GM19395 (cell line): Measurements from ENCODE around the gene LYPD5.
"Not testable (repeated sequence)": the region's sequence is repeated elsewhere in the genome, so short reads cannot be mapped to it uniquely, and the experiment has no call there.

Source experiments
- ATAC-seq: cut with Tn5 transposase; IDR thresholded peaks from one replicate; pipeline ENCODE4 v1.9.1; 2021; ENCODE audit warnings: mild to moderate bottlenecking, moderate library complexity; ENCODE audit not compliant: unreplicated experiment

The LYPD5 gene, protein sequence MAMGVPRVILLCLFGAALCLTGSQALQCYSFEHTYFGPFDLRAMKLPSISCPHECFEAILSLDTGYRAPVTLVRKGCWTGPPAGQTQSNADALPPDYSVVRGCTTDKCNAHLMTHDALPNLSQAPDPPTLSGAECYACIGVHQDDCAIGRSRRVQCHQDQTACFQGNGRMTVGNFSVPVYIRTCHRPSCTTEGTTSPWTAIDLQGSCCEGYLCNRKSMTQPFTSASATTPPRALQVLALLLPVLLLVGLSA

DNA sequence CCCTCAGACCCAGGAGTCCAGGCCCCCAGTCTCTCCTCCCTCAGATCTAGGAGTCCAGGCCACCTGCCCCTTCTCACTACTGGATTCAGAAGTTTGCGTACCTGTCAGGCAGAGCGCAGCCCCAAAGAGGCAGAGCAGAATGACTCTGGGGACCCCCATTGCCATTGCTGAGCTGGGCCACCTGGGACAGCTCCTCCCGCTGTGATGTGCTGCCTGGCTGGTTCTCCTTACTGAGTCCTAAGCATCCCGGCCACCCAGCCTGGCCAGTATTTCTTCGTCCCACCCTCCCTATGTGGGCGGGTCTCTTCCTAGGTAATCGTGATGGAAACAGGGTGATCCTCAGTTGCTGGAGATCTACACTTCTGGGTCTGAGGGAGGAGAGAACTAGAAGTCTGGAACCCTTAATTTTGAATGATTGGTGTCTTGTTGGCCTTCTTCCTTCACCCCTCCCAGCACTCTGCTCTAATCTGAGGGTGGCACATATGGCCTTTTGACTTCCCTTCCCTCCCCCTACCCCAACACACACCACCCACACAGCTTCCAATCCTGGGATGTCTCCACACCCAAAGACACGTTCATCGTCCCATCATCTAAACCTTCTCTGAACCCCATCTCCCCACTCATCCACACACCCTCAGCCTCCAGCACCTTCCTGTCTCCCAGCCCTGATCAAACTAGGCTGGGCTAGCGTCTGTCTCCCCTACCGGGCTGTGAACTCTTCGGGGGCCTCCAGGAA lies at the start of gene LYPD5:
Gene LYPD5 (minus strand): TSS at position 232 of the 736 bp plus-strand sequence. CDS start 67 bp downstream, at position 165.
- ATAC-seq: no peak

DNA sequence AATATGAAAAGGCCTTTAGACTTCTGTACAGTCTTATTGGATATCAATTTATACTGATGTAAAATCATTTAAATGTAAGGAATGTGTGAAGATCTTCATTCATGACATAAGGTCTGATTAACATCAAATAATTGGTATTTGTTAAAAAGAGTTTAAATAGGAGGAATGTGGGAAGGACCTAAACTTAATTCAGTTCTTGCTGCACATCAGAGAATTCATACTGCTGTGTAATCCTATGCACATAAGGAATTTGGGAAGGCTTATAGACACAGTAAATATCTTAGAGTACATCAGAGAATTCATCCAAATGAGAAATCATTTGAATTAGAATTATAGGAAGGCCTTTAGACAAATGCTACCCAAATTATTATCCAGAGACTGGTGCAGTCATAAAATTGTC lies 46.6 kb upstream of the LYPD5 start:
- ATAC-seq: no peak

DNA sequence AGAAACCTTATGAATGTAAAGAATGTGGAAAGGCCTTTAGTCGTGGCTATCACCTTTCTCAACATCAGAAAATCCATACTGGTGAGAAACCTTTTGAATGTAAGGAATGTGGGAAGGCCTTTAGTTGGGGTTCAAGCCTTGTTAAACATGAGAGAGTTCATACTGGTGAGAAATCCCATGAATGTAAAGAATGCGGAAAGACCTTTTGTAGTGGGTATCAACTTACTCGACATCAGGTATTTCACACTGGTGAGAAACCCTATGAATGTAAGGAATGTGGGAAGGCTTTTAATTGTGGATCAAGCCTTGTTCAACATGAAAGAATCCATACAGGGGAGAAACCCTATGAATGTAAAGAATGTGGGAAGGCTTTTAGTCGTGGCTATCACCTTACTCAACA lies 45.6 kb upstream of the LYPD5 start:
- no peak for ATAC-seq

DNA sequence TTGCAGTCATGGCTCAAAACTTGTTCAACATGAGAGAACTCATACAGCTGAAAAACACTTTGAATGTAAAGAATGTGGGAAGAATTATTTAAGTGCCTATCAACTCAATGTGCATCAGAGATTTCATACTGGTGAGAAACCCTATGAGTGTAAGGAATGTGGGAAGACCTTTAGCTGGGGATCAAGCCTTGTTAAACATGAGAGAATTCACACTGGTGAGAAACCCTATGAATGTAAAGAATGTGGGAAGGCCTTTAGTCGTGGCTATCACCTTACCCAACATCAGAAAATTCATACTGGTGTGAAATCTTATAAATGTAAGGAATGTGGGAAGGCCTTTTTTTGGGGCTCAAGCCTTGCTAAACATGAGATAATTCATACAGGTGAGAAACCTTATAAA lies 45.0 kb upstream of the LYPD5 start:
- ATAC-seq: no peak

DNA sequence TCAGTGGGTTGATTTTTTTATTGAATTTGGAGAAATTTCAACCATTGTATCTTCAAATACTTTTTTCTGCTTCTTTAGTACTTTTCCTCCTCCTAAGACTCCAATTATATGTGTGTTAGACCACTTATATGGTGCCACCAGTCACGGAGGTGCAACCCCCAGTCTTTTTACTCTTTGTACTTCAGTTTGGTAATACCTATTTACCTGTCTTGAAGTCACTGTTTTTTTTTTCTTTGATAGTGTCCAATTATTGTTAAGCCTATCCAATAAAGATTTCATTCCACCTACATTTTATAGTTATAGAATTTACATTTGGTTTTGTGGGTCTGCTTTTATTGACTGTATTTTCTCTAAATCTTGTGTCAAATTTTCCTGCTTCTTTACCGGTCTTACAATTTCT lies 39.8 kb upstream of the LYPD5 start:
- no peak for ATAC-seq

DNA sequence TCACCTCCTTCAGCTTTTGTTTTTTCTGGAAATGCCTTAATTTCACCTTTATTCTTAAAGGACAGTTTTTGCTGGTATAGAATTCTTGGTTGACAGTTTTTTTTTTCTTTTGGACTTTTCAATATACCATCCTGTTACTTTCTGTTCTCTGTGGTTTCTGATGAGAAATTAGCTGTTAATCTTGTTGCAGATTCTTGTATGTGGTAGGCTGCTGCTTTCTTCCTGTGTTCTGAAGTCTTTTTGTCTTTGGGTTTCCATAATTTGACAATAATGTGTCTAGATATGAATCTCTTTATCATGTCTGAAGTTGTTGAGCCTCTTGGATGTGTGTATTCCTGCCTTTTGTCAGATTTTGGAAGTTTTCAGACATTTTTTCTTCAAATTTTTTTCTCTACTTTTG lies 36.9 kb upstream of the LYPD5 start:
- no peak for ATAC-seq

DNA sequence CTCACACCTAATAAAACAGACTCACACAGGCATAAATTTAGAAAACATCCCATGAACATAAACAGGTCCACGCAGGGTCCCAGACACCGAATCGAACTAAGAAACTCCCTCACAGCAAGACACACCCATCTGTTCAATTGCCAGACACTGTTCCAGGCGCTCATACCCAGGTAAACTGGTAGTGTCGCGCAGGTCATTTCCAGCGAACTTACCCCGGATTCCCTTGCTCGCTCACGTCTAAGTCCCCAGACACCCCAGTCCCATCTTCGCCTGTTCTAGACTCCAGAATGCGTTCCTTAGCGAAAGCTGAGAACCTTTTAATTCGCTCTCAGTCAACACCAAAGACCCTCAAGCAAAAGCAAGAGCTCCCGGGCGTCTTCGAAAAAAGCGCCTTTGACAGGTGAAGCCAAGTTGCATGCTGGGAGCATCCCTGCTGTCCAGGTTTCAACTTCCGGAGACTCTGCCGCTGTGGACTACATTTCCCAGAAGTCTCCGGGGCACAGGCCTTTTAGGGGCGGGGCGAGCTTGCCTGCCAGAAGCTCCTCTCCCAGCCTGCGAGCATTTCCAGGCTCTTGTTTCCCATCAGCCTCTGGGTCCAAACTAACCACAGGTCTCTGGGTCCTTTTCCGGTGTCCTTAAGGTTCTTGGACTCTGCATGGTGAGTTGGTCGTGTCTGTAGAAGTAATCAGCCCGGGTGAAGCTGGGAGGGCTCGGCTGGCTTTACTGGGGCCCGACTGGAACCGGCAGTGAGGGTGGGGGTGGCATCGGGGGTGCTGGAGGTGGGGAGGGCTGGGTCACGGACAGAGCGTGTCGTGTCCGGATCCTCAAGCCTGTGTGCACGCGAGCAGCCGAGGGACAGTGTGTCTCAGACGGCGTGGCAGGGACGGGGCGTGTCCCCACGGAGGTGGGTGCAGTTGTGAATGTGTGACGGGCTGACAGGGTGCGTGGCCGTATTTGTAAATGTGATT lies 24.8 kb upstream of the LYPD5 start, which contains the start of gene ZNF283:
Gene ZNF283 (plus strand): TSS at position 535 of the 968 bp plus-strand sequence. CDS start 6,184 bp downstream, outside the sequence.
- peak; percentile 80 for ATAC-seq

DNA sequence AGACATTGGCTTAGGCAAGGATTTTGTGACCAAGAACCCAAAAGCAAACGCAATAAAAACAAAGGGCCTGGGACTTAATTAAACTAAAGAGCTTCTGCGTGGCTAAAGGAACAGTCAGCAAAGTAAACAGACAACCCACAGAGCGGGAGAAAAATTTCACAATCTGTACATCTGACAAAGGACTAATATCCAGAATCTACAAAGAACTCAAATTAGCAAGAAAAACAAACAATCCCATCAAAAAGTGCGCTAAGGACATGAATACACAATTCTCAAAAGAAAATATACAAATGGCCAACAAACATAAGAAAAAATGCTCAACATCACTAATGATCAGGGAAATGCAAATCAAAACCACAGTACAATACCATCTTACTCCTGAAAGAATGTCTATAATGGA lies 22.3 kb upstream of the LYPD5 start:
- not testable (repeated sequence) for ATAC-seq

DNA sequence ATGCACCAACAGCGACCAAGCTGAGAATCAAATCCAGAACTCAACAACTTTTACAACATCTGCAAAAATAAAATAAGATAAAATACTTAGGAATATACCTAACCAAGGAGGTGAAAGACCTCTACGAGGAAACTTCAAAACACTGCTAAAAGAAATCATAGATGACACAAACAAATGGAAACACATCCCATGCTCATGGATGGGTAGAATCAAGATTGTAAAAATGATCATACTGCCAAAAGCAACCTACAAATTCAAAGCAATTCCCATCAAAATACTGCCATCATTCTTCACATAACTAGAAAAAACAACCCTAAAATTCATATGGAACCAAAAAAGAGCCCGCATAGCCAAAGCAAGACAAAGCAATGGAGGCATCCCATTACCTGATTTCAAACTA lies 21.6 kb upstream of the LYPD5 start:
- not testable (repeated sequence) for ATAC-seq

DNA sequence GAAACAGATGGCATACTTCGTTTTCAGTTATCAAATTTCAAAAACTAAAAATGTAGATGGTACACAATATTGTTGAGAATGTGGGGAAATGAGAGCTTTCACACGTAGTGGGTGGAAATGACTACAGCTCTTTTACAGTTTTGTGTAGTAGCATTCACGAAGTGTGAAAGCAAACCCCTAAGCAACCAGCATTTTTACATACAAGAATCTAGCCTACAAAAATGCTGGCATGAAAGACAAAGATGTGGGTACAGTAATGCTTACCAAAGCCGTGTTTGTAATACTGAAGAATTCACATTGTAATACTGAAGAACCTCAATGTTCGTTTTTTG lies 18.6 kb upstream of the LYPD5 start:
- no peak for ATAC-seq

DNA sequence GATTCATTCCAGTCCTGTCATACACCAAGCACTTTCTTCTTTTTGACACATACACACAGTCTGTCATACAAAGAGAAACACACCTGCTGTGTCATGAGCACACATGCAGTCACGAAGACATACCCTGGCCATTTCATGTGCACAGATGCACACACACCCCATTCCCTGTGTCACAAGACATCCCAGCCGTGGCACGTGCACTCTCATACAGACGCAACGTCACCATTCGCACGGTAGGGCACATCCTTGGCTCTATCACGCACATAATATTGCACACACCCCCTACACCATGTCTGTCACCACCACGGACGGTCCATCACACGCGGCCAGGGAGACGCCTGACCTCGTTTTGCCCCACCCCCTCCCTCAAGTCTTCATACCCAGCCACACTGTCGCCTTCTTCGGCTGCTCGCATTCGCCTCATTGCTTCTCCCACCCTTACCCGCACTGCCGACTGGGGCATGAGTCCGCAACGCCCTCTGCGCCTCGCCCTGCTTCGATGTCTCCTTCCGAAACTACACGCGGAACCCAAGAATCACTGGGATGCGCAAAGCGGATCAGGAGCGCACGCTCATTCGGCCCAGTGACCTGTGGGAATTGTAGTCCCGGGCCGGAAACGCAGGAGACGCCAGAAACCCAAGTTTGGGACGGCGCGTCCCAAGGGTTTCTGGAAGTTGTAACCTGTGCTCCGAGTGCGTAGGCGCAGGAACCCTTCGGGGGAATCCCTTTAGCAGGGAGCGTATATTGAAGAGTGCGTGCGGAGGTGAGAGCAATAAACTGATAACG lies 18.0 kb upstream of the LYPD5 start:
- ATAC-seq: no peak

DNA sequence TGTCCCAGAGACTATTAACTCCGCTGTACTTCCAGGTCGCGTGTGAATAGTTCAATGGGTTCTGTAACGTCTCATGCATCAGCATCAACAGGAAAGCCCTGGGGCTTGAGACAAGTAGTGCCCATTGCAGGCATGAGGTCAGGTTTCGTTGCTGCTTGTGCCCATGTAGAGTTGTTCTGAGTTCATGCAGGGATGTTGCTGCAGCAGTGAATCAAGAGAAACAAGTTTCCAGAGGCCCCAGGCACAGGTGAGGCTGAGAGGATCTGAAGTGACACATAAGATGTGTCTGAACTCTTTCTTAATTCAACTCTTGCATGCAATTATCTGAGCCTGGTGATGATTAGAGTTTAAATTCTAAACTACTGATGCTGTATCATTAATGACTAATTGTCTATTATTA lies 16.3 kb upstream of the LYPD5 start:
- no peak for ATAC-seq

DNA sequence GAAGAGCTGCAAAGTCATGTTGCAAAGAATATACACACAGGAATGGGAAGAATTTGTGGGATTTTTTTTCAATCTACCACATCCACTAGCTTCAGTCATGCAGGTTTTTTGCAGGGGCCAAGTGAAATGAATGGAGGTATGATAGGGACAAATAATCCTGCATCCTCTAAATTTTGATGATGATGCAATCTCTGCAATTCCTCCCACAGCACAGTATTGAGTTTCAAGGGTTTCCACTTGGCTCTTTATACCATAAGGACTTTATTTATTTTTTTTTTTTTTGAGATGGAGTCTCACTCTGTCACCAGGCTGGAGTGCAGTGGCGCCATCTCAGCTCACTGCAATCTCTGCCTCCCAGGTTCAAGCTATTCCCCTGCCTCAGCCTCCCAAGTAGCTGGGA lies 15.2 kb upstream of the LYPD5 start:
- ATAC-seq: not testable (repeated sequence)

DNA sequence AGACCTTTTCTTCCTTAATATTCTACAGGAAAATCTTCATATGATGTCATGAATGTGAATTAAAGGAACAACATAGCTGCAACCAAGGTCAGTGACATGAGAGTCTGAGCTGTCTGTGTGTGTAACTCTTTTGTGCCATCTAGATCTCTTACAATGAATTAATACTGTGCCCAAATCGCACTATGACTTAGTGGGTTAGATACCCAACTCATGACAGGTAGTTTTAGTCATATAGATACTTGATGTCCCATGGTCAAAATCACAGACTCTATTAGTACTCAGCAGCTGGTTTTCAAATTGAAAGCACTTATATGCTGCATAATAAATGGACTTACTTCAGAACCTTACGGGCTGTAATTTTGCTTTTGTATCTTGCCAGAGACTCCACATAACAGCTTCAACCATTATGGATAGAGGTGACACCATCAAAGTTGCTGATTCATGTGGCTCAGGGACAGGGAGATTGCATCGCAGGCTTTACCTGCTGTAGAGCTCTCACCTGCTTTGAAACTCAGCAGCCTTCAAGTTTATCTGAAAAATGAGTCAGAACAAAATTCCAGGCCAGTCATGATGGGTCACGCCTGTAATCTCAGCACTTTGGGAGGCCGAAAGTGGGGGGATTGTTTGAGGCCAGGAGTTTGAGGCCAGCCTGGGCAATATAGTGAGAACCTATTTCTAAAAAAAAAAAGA lies 12.6 kb upstream of the LYPD5 start:
- ATAC-seq: no peak

DNA sequence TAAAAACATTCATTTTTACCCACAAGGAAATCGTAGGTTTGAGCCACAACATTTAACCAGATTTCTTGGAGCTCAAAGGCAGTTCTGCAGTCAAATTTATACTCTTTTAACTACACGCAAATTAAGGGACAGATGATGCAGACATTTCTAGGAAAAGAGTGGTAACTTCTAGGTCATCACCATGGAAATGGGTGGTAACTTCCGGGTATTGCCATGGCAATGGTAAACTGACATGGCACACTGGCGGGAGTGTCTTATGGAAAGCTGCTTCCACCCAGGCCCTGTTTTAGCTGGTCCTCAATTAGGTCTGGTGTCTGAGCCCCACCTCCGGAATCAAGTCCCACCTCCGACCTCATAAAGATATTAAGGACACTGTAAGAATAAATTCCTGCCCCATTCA lies 10.4 kb upstream of the LYPD5 start:
- no peak for ATAC-seq

DNA sequence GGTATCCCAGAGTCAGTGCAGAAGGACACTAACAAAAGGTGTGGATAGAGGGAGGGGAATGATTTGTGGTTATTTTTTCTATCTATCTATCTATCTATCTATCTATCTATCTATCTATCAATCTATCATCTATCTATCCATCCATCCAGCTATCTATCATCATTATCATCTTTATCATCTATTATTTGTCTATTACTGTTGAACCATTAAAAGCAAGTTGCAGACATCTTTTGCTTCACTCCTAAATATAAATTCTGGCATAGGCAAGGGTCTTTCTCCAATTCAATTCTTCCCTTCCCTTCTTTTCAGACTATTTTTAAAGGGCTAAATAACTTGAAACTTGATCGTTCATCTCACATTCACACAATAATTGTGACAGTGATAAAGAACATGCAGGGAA lies 10.0 kb upstream of the LYPD5 start:
- no peak for ATAC-seq

DNA sequence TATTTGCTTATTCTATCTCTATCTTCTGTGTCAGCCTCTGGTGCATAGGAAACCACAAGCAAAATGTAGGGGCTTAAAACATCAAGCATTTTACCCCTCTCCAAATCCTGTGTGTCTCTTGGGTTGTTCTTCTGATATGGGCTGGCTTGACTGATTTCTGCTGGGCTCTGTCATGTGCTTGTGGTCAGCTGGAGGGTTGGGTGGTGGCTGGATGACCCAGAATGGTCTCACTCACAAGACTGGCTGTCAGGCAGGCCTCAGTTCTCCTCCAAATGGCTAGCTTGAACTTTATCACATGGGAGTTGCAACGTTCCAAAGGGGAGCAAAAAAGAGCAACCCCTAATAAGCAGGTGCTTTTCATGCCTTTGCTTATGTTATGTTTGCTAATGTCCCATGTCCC lies 9.6 kb upstream of the LYPD5 start:
- no peak for ATAC-seq

DNA sequence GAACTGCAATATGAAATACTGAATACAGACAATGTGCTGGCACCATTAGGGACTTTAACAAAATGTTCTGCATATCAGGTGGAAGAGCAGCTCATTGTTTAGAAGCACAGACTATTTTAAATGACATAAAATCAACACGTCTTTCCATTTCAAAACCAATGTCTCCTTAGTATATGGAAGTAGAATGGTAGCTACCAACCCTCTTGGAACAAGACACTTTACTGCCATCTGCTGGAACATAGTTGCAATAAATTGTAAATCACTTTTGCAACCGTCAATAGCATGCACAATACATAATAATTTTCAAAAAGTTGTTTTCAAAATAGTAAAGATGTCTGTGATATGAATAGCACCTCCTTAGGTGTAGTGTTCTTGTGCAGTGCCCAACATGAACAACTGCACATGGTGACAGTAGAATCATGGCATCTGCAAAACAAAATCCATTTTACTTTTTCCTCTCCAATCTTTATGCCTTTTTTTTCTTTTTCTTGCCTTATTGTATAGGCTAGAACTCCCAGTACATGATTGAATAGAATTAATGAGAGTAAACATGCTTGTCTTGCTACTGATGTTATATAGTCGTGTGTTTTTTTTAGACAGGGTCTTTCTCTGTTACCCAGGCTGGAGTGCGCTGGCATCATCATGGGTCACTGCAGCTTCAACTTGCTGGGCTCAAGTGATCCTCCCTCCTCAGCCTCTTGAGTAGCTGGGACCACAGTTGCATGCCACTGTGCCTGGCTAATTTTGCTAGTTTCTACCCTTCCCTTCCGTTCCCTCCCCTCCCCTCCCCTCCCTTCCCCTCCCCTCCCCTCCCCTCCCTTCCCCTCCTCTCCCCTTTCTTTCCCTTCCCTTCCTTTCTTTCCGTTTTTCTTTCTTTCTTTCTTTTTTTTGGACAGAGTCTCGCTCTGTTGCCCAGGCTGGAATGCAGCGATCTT lies 7.8 kb upstream of the LYPD5 start:
- ATAC-seq: no peak

DNA sequence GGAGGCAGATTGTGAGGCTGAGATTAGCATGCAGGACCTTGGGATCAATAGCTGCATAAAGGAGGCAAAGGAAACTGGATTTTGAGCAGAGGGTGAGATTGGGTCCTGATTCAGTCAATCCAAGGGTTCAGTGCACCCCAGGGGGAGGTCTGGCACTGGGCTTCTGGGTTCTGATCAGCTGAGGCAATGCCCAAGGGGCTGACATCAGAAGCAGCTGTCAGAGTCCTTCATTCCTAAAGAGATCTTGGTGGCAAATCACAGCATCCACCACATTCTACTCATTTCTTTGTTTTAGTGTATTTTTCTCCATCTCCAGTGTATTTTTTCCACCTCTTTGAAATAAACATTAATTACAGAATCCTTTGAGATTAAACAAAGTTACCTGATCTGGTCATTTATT lies 5.4 kb upstream of the LYPD5 start:
- ATAC-seq: no peak
